HCT116 (cell line): ENCODE data around the gene KRTAP5-2.

Experiments
- CEBPB ChIP-seq: IDR thresholded peaks from 2 replicates; pipeline ENCODE4 v1.6.1; 2012; ENCODE audit warnings: low read depth
- EZH2 ChIP-seq: fragments of 200-600 bp; sonication (generic); IDR thresholded peaks from 2 replicates; pipeline ENCODE4 v1.6.1; 2017; ENCODE audit warnings: antibody characterized with exemption, mixed run types
- EZH2phosphoT487 ChIP-seq: fragments of 200-600 bp; IDR thresholded peaks from 2 replicates; pipeline ENCODE4 v1.6.1; 2018; ENCODE audit warnings: antibody characterized with exemption, borderline replicate concordance
- POLR2A ChIP-seq: IDR thresholded peaks from 2 replicates; pipeline ENCODE4 v1.7.0; 2011; ENCODE audit warnings: borderline replicate concordance; ENCODE audit not compliant: insufficient read depth, insufficient read length; ENCODE audit errors: extremely low read depth
- POLR2AphosphoS5 ChIP-seq: IDR thresholded peaks from 2 replicates; pipeline ENCODE4 v1.6.1; 2011; ENCODE audit warnings: mild to moderate bottlenecking, low read depth, low read length, moderate library complexity
- RAD21 ChIP-seq: IDR thresholded peaks from 2 replicates; pipeline ENCODE4 v1.6.1; 2012; ENCODE audit warnings: low read depth, mild to moderate bottlenecking
- SIN3A ChIP-seq: IDR thresholded peaks from 2 replicates; pipeline ENCODE4 v1.6.1; 2012; ENCODE audit warnings: low read depth
- SP1 ChIP-seq: IDR thresholded peaks from 2 replicates; pipeline ENCODE4 v1.6.1; 2012; ENCODE audit warnings: low read depth
- YY1 ChIP-seq: IDR thresholded peaks from 2 replicates; pipeline ENCODE4 v1.6.1; 2011; ENCODE audit warnings: low read length, low read depth, moderate library complexity, mild to moderate bottlenecking; ENCODE audit not compliant: insufficient replicate concordance; ENCODE audit errors: extremely low read depth
- ZFX ChIP-seq: fragments of 450-650 bp; IDR thresholded peaks from 2 replicates; pipeline ENCODE4 v1.6.1; 2017
- ZNF274 ChIP-seq: fragments of 200-500 bp; sonication (Bioruptor generic); IDR thresholded peaks from 2 replicates; pipeline ENCODE4 v1.6.1; 2014; ENCODE audit warnings: mild to moderate bottlenecking, low read depth, low read length, inconsistent platforms
- TF ChIP-seq, protein P1 (sequence below), 3 experiments: fragments of 200-600 bp in 1 of 3; sonication (generic) in 1 of 3; IDR thresholded peaks in 2 of 3; conservative IDR thresholded peaks in 1 of 3; 2 replicates each; pipeline ENCODE4 v1.5.1; 2012 to 2017; ENCODE audit warnings: low read depth in 2 of 3, low read length in 2 of 3, antibody characterized with exemption in 1 of 3, borderline replicate concordance in 1 of 3, control low read depth in 1 of 3, mild to moderate bottlenecking in 1 of 3, mixed read lengths in 1 of 3, mixed run types in 1 of 3, moderate library complexity in 1 of 3; ENCODE audit not compliant: insufficient read depth in 1 of 3
- TF ChIP-seq, protein P2 (sequence below): IDR thresholded peaks from 2 replicates; pipeline ENCODE4 v1.6.1; 2012; ENCODE audit warnings: low read depth
- TF ChIP-seq, protein P3 (sequence below): IDR thresholded peaks from 2 replicates; pipeline ENCODE4 v1.6.1; 2012

DNA sequence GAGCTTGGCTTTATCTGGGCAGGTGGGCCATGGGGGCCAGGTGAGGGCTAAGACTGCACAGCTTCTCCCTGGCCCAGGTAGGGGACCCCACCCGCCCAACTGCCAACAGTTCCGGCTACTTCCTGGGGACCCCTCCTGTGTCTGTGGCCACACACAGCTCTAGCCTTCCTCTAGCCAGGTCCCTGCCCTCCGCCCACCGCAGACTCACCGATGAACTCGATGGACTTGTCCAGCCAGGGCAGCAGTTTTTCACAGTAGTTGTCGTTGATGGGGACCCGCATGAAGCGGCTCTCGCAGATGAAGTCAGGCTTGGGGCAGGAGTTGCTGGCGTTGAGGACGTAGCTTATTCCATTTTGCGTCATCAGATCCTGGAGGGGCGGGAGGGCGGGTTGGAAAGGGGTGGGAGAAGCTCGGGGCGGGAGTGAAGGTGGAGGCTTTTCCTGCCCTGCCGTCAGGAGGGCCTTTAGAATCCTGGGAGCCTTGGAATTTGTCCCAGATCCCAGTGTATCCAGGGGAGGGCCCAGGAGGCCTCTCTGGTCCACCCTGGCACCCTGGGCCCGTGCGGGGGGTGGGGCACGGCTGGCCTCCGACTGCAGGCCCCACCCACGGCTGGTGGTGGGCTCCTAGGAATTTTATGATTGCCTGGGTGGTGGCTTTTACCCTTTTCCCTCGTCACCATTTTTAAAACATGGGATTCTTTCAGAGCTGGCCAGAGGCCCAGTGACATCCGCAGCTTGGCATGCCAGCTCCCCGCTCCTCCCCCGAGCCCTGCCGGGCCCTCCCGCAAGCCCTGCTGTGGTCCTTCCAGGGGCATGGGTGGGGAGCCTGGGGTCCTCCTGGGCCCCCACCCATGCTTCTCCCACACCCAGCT is 40.0 kb downstream of the KRTAP5-2 start:
- TF ChIP-seq POLR2AphosphoS5 (no peak), POLR2A (no peak), YY1 (no peak), SIN3A (no peak), ZNF274 (no peak), EZH2phosphoT487 (no peak), ZFX (no peak), EZH2 (no peak), RAD21 (no peak), SP1 (no peak), CEBPB (no peak)
- TF ChIP-seq, protein P1, sequence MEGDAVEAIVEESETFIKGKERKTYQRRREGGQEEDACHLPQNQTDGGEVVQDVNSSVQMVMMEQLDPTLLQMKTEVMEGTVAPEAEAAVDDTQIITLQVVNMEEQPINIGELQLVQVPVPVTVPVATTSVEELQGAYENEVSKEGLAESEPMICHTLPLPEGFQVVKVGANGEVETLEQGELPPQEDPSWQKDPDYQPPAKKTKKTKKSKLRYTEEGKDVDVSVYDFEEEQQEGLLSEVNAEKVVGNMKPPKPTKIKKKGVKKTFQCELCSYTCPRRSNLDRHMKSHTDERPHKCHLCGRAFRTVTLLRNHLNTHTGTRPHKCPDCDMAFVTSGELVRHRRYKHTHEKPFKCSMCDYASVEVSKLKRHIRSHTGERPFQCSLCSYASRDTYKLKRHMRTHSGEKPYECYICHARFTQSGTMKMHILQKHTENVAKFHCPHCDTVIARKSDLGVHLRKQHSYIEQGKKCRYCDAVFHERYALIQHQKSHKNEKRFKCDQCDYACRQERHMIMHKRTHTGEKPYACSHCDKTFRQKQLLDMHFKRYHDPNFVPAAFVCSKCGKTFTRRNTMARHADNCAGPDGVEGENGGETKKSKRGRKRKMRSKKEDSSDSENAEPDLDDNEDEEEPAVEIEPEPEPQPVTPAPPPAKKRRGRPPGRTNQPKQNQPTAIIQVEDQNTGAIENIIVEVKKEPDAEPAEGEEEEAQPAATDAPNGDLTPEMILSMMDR (IDR thresholded peaks at IDR 0.05 in 2 of 3, conservative IDR thresholded peaks at IDR 0.05 in 1 of 3; ENCODE audit: borderline replicate concordance in 1 of 3, insufficient read depth in 1 of 3, low read depth in 2 of 3, low read length in 2 of 3), result no peak
- TF ChIP-seq, protein P2, sequence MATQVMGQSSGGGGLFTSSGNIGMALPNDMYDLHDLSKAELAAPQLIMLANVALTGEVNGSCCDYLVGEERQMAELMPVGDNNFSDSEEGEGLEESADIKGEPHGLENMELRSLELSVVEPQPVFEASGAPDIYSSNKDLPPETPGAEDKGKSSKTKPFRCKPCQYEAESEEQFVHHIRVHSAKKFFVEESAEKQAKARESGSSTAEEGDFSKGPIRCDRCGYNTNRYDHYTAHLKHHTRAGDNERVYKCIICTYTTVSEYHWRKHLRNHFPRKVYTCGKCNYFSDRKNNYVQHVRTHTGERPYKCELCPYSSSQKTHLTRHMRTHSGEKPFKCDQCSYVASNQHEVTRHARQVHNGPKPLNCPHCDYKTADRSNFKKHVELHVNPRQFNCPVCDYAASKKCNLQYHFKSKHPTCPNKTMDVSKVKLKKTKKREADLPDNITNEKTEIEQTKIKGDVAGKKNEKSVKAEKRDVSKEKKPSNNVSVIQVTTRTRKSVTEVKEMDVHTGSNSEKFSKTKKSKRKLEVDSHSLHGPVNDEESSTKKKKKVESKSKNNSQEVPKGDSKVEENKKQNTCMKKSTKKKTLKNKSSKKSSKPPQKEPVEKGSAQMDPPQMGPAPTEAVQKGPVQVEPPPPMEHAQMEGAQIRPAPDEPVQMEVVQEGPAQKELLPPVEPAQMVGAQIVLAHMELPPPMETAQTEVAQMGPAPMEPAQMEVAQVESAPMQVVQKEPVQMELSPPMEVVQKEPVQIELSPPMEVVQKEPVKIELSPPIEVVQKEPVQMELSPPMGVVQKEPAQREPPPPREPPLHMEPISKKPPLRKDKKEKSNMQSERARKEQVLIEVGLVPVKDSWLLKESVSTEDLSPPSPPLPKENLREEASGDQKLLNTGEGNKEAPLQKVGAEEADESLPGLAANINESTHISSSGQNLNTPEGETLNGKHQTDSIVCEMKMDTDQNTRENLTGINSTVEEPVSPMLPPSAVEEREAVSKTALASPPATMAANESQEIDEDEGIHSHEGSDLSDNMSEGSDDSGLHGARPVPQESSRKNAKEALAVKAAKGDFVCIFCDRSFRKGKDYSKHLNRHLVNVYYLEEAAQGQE, result no peak
- TF ChIP-seq, protein P3, sequence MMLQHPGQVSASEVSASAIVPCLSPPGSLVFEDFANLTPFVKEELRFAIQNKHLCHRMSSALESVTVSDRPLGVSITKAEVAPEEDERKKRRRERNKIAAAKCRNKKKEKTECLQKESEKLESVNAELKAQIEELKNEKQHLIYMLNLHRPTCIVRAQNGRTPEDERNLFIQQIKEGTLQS, result no peak
